Measurements from ENCODE around the gene VSTM4.

- TF ChIP-seq REST (IDR thresholded peaks at IDR 0.05; ENCODE audit: insufficient read depth in 1 of 2, low read depth in 2 of 2, low read length in 1 of 2): no peak
- TF ChIP-seq POLR2AphosphoS5 (IDR thresholded peaks at IDR 0.05; ENCODE audit: low read depth, low read length): no peak
- TF ChIP-seq CTCF (IDR thresholded peaks at IDR 0.05): no peak
- TF ChIP-seq SIN3A (IDR thresholded peaks at IDR 0.05; ENCODE audit: borderline replicate concordance, insufficient read depth, low read depth, low read length): no peak
Measured at GRCh38 chr10:49066944-49067730, 48.2 kb downstream of the VSTM4 start.
